DOHH2 (cell line): Measurements from ENCODE around the gene CMIP.

Experiments used
- H3F3A ChIP-seq: fragments of 200-600 bp; sonication (generic), shearing (Covaris generic); 2 replicates; pipeline ENCODE4 v1.6.0; 2016; ENCODE audit warnings: antibody characterized with exemption, mild to moderate bottlenecking; ENCODE audit not compliant: control insufficient read depth, insufficient read depth
- H3K27ac ChIP-seq: fragments of 200-600 bp; sonication (generic); 2 replicates; pipeline ENCODE4 v1.5.1; 2014; ENCODE audit warnings: low read depth, mild to moderate bottlenecking, low read length, moderate library complexity
- H3K27me3 ChIP-seq: fragments of 200-600 bp; sonication (generic); 2 replicates; pipeline ENCODE4 v1.6.1; 2014; ENCODE audit warnings: mild to moderate bottlenecking, low read length, mixed read lengths; ENCODE audit not compliant: control insufficient read depth
- H3K36me3 ChIP-seq: fragments of 200-600 bp; sonication (generic); 2 replicates; pipeline ENCODE4 v1.6.1; 2014; ENCODE audit warnings: mild to moderate bottlenecking, low read length, moderate library complexity, mixed read lengths; ENCODE audit not compliant: control insufficient read depth
- H3K4me1 ChIP-seq: fragments of 200-600 bp; sonication (generic); 2 replicates; pipeline ENCODE4 v1.6.1; 2014; ENCODE audit warnings: mild to moderate bottlenecking, low read length, mixed read lengths; ENCODE audit not compliant: control insufficient read depth
- H3K4me2 ChIP-seq: fragments of 200-600 bp; sonication (generic); 2 replicates; pipeline ENCODE4 v1.6.0; 2014; ENCODE audit warnings: mild to moderate bottlenecking, low read length, moderate library complexity
- H3K4me3 ChIP-seq: fragments of 200-600 bp; sonication (generic); 2 replicates; pipeline ENCODE4 v1.5.1; 2014; ENCODE audit warnings: mild to moderate bottlenecking, low read length, mixed read lengths
- H3K79me2 ChIP-seq: fragments of 200-600 bp; sonication (generic); 2 replicates; pipeline ENCODE4 v1.6.1; 2014; ENCODE audit warnings: mild to moderate bottlenecking, low read length, mixed read lengths; ENCODE audit not compliant: control insufficient read depth
- H3K9me2 ChIP-seq: fragments of 200-600 bp; sonication (generic); replicated peaks from 2 replicates; pipeline ENCODE4 v1.6.1; 2014; ENCODE audit warnings: mild to moderate bottlenecking, low read length, mixed read lengths; ENCODE audit not compliant: control insufficient read depth
- H3K9me3 ChIP-seq: fragments of 200-600 bp; sonication (generic); 2 replicates; pipeline ENCODE4 v1.6.1; 2014; ENCODE audit warnings: antibody characterized with exemption, low read length, mixed read lengths; ENCODE audit not compliant: control insufficient read depth, insufficient read depth
- H4K20me1 ChIP-seq: fragments of 200-600 bp; sonication (generic); 2 replicates; pipeline ENCODE4 v1.6.0; 2014; ENCODE audit warnings: low read depth, mild to moderate bottlenecking, antibody characterized with exemption, low read length, moderate library complexity; ENCODE audit not compliant: control insufficient read depth, insufficient read depth
- EZH2phosphoT487 ChIP-seq: fragments of 200-600 bp; sonication (generic); IDR thresholded peaks from 2 replicates; pipeline ENCODE4 v1.6.1; 2017; ENCODE audit warnings: borderline replicate concordance, mild to moderate bottlenecking, antibody characterized with exemption, low read length, moderate library complexity, mixed read lengths
- TF ChIP-seq, protein P1 (sequence below): fragments of 200-600 bp; sonication (generic); IDR thresholded peaks from one replicate; pipeline ENCODE4 v1.5.1; 2014; ENCODE audit warnings: antibody characterized with exemption, mild to moderate bottlenecking, low read depth, low read length; ENCODE audit not compliant: poor library complexity, severe bottlenecking

Gene CMIP

DNA sequence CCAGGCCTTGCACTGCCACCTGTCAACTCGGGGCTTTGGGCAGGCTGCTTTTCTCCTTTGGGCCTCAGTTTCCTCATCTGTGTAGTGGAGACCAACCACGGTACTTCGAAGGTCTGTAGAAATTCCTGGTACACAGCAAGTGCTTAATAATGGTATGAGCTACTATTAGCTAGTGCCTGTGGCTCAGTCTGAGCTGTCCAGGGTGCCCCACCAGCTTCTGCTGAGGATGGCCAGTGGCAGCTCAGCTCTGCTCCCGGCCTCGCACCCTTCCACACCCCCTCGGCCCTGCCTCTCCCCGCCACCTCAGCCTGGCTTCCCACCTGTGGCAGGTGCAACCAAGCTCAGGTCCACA lies 308.2 kb downstream of the CMIP start:
- Histone ChIP-seq H3K4me1 (peaks cover 51% of the 10 kb centered on the region), H3K9me2 (no peaks in the 10 kb centered on the region), H3K27me3 (no peaks in the 10 kb centered on the region), H3F3A (peaks cover 13% of the 10 kb centered on the region), H3K4me3 (peak overlapping the region; percentile 70), H3K79me2 (peaks cover 41% of the 10 kb centered on the region), H3K9me3 (no peaks in the 10 kb centered on the region), H3K36me3 (peaks cover 37% of the 10 kb centered on the region), H3K4me2 (peak overlapping the region; percentile 94), H4K20me1 (no peaks in the 10 kb centered on the region), H3K27ac (peak overlapping the region; percentile 71)
- no peak for TF ChIP-seq EZH2phosphoT487
- TF ChIP-seq, protein P1, sequence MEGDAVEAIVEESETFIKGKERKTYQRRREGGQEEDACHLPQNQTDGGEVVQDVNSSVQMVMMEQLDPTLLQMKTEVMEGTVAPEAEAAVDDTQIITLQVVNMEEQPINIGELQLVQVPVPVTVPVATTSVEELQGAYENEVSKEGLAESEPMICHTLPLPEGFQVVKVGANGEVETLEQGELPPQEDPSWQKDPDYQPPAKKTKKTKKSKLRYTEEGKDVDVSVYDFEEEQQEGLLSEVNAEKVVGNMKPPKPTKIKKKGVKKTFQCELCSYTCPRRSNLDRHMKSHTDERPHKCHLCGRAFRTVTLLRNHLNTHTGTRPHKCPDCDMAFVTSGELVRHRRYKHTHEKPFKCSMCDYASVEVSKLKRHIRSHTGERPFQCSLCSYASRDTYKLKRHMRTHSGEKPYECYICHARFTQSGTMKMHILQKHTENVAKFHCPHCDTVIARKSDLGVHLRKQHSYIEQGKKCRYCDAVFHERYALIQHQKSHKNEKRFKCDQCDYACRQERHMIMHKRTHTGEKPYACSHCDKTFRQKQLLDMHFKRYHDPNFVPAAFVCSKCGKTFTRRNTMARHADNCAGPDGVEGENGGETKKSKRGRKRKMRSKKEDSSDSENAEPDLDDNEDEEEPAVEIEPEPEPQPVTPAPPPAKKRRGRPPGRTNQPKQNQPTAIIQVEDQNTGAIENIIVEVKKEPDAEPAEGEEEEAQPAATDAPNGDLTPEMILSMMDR = no peak

DNA sequence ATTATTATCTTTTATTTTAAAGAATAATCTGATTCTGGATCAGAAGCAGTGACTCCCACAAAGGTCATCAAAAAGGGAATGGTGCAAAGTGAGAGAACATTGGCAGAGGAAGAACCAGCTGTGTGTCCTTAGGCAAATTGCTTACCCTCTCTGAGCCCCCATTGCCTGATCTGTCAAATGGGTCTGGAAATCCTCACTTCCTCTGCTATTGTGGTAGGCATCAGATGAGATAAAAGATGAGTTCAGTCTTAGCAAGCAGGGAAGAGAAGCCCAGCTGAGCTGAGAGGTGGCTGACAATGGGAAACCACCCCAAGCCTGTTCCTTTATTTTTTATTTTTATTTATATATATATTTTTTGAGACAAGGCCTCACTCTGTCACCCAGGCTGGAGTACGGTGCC lies 310.2 kb downstream of the CMIP start:
- H3K4me2 ChIP-seq = no peak overlapping the region
- H3K79me2 ChIP-seq = peaks cover 27% of the 10 kb centered on the region
- H3F3A ChIP-seq = peaks cover 9% of the 10 kb centered on the region
- TF ChIP-seq EZH2phosphoT487 = no peak
- TF ChIP-seq, protein P1 = no peak
- no peak overlapping the region for H3K27ac ChIP-seq
- H3K36me3 ChIP-seq = peaks cover 45% of the 10 kb centered on the region
- H3K9me2 ChIP-seq = no peaks in the 10 kb centered on the region
- no peak overlapping the region for H3K4me3 ChIP-seq
- no peaks in the 10 kb centered on the region for H4K20me1 ChIP-seq
- no peaks in the 10 kb centered on the region for H3K27me3 ChIP-seq
- H3K4me1 ChIP-seq = peaks cover 33% of the 10 kb centered on the region
- H3K9me3 ChIP-seq = no peaks in the 10 kb centered on the region

DNA sequence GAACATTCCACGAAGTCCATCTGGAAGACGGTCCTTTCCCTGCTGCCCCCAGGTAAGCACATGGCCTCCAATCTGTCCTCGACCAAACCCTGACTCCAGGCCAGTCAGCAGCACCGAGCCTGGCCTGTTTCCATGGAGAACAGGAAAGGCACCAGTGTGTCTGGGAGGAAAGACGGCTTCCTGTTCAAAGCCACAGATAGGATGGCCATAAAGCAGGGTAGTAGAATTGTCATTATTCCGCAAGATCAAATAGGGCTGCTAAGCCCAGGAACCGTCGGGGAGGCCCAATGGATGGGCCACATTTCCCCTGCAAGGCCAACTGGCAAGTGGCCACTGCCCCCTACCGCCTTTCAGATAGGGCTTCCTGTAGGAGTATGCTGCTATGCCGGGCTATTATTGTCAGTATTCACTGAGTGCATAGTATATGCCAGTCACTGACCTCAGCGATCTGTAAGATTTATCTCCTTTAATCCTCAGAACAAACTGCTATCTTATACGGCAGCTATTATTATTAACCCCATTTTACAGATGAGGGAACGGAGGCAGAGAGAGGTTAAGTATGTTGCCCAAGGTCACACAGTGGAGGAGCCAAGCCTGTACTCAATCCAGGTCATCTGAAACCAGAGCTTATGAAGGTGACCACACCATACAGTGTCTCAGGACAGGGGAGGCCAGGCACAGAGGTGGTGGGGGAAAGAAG lies 311.5 kb downstream of the CMIP start:
- H3K36me3 ChIP-seq = peaks cover 50% of the 10 kb centered on the region
- H3K4me2 ChIP-seq = no peak overlapping the region
- TF ChIP-seq, protein P1 = no peak
- no peak for TF ChIP-seq EZH2phosphoT487
- H3K79me2 ChIP-seq = peaks cover 26% of the 10 kb centered on the region
- H3K9me2 ChIP-seq = no peaks in the 10 kb centered on the region
- H4K20me1 ChIP-seq = no peaks in the 10 kb centered on the region
- H3K27me3 ChIP-seq = no peaks in the 10 kb centered on the region
- peaks cover 28% of the 10 kb centered on the region for H3K4me1 ChIP-seq
- H3K27ac ChIP-seq = no peak overlapping the region
- H3K4me3 ChIP-seq = no peak overlapping the region
- H3F3A ChIP-seq = peaks cover 8% of the 10 kb centered on the region; the same call in 1 of the 2 replicates
- H3K9me3 ChIP-seq = no peaks in the 10 kb centered on the region
